ENCODE results near the gene ZNF488. TPM values are rescaled to one million over a fixed set of nuclear protein-coding genes. Genes with fewer than 3 reads are reported as not detected.

Gene ZNF488
- total RNA-seq, 6 experiments from 2014 or later: 0.05 to 0.07 (median 0.07) TPM; not detected in 3

DNA sequence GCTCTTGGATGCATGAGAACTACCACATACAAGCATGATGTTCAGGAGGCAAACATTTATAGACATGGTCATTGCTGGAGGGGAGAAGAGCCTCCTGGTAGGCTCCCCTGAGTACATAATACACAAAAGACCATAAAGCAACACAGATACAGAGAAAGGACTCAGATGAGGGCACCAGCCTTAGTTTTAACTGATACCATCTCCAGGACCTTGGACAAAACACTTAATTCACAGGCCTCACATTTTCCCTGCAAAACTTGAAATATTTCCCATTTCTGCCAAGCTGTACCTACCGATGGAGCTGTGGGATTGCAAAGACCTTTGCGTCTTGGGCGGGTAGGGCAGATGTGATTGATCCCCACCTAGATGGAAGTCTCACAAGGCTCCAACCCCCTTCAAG lies 16.7 kb upstream of the ZNF488 start:
- Mint-ChIP-seq H3K4me1 (ENCODE audit: low read depth) (peaks cover 50% of the 10 kb centered on the region), H3K27me3 (ENCODE audit: insufficient read depth) (no peaks in the 10 kb centered on the region; the same call in 1 of the 2 replicates), H3K4me3 (no peak overlapping the region), H3K36me3 (ENCODE audit: low read depth) (no peaks in the 10 kb centered on the region; the same call in 1 of the 2 replicates), H3K27ac (no peak overlapping the region), H3K9me3 (no peaks in the 10 kb centered on the region)
- TF ChIP-seq, protein P1, sequence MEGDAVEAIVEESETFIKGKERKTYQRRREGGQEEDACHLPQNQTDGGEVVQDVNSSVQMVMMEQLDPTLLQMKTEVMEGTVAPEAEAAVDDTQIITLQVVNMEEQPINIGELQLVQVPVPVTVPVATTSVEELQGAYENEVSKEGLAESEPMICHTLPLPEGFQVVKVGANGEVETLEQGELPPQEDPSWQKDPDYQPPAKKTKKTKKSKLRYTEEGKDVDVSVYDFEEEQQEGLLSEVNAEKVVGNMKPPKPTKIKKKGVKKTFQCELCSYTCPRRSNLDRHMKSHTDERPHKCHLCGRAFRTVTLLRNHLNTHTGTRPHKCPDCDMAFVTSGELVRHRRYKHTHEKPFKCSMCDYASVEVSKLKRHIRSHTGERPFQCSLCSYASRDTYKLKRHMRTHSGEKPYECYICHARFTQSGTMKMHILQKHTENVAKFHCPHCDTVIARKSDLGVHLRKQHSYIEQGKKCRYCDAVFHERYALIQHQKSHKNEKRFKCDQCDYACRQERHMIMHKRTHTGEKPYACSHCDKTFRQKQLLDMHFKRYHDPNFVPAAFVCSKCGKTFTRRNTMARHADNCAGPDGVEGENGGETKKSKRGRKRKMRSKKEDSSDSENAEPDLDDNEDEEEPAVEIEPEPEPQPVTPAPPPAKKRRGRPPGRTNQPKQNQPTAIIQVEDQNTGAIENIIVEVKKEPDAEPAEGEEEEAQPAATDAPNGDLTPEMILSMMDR (IDR thresholded peaks at IDR 0.05): no peak
- no peak for DNase-seq

DNA sequence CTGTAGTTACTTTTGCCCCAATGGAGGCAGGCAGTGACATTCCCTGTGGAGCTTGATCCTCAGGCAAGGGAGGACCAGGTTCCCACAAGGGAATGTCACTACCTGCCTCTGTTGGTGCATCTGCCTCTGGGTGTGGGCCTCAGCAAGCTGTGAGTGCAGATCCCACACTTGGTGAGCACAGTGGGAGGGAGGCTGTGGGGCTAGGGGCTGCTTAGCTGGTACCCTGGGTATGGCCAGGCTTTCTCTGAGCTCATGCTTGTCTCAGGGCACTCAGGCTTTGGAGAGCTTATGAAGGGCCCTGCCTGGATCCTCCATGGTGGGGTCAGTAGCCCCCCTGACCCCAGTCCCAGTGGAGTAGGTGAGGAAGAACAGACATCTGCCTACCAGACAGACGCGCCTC lies 16.2 kb upstream of the ZNF488 start:
- Mint-ChIP-seq H3K36me3 (ENCODE audit: low read depth) (no peaks in the 10 kb centered on the region; the same call in 1 of the 2 replicates), H3K9me3 (no peaks in the 10 kb centered on the region), H3K27ac (no peak overlapping the region), H3K4me3 (no peak overlapping the region), H3K4me1 (ENCODE audit: low read depth) (peaks cover 46% of the 10 kb centered on the region), H3K27me3 (ENCODE audit: insufficient read depth) (no peaks in the 10 kb centered on the region; the same call in 1 of the 2 replicates)
- no peak for DNase-seq
- TF ChIP-seq, protein P1 (IDR thresholded peaks at IDR 0.05): no peak

DNA sequence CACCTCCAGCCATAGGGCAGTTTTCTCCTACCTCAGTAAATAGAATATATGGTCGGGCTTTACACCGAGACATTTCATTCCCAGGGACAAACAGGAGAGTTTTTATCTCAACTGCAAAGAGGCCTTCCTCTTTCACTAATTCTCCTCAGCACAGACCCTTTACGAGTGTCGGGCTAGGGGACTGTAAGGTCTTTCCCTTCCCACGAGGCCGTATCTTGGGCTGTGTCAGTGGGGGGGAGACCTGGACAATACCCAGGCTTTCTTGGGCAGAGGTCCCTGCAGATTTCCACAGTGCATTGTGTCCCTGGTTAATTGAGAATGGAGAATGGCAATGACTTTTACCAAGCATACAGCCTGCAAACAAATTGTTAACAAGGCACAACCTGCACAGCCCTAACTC lies 13.2 kb upstream of the ZNF488 start:
- H3K4me1 Mint-ChIP-seq (ENCODE audit: low read depth): peaks cover 18% of the 10 kb centered on the region
- H3K36me3 Mint-ChIP-seq (ENCODE audit: low read depth): no peaks in the 10 kb centered on the region; the same call in 1 of the 2 replicates
- no peak overlapping the region for H3K27ac Mint-ChIP-seq
- H3K4me3 Mint-ChIP-seq: no peak overlapping the region
- TF ChIP-seq, protein P1 (IDR thresholded peaks at IDR 0.05): no peak
- peaks cover 16% of the 10 kb centered on the region for H3K27me3 Mint-ChIP-seq (ENCODE audit: insufficient read depth)
- no peaks in the 10 kb centered on the region for H3K9me3 Mint-ChIP-seq
- no peak for DNase-seq

DNA sequence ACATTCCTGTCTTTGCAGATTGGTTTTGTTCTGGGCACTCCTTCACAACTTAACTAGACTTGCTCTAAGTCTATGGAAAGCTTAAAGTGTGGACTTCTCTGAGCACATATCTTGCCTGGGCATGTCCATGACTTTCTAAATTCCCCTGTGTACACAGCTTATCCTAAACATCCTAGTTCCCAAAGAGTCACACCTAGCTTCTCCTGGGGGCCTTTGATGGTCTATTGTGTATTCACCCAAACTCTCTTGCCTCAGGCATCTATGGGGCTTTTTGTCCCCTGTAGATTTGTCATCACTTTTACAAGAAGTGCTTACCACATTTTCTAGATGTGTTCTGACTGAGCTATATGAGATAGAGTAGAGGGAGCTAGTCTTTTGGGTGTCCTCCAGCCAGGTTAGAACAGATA lies 12.2 kb upstream of the ZNF488 start:
- TF ChIP-seq, protein P1 (IDR thresholded peaks at IDR 0.05): no peak
- Mint-ChIP-seq H3K4me1 (ENCODE audit: low read depth) (peaks cover 15% of the 10 kb centered on the region), H3K36me3 (ENCODE audit: low read depth) (no peaks in the 10 kb centered on the region; the same call in 1 of the 2 replicates), H3K9me3 (no peaks in the 10 kb centered on the region), H3K27ac (peak overlapping the region; percentile 7; the same call in 1 of the 2 replicates), H3K4me3 (no peak overlapping the region), H3K27me3 (ENCODE audit: insufficient read depth) (peaks cover 18% of the 10 kb centered on the region)
- no peak for DNase-seq

DNA sequence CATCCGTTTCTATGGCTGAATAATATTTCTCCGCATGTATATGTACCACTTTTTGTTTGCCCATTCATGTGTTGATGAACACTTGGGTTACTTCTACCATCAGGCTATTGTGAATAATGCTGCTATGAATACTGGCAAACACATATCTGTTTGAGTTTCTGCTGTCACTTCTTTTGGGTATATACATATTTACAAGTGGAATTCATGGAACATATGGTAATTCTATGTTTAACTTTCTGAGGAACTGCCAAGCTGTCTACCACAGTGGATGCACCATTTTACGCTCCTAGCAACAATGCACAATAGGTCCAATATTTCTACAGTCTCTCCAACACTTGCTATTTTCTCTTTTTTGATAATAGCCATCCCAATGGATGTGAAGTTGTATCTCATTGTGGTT lies 5.5 kb upstream of the ZNF488 start:
- TF ChIP-seq, protein P1 (IDR thresholded peaks at IDR 0.05): no peak
- peaks cover 7% of the 10 kb centered on the region; the same call in 1 of the 2 replicates for H3K36me3 Mint-ChIP-seq (ENCODE audit: low read depth)
- peaks cover 24% of the 10 kb centered on the region for H3K27me3 Mint-ChIP-seq (ENCODE audit: insufficient read depth)
- no peak overlapping the region for H3K27ac Mint-ChIP-seq
- H3K4me3 Mint-ChIP-seq: no peak overlapping the region
- no peak for DNase-seq
- 0 out of 2 replicates have a peak, but pooled peaks cover 7% of the 10 kb centered on the region for H3K9me3 Mint-ChIP-seq
- H3K4me1 Mint-ChIP-seq (ENCODE audit: low read depth): peaks cover 6% of the 10 kb centered on the region
